GM23338 (cell line): Measurements from ENCODE around the gene GAREM2.

ENCODE experiments used
- CREB1 ChIP-seq: fragments of 250-450 bp; sonication (Bioruptor Pico); IDR thresholded peaks from 2 replicates; pipeline ENCODE4 v1.5.0; 2020; ENCODE audit warnings: low read depth, mild to moderate bottlenecking, moderate library complexity
- EZH2 ChIP-seq: fragments of 200-600 bp; sonication (generic); IDR thresholded peaks from one replicate; pipeline ENCODE4 v1.8.0; 2017; ENCODE audit warnings: antibody characterized with exemption, mild to moderate bottlenecking, low read depth; ENCODE audit not compliant: unreplicated experiment
- EZH2phosphoT487 ChIP-seq: fragments of 200-600 bp; sonication (generic); IDR thresholded peaks from one replicate; pipeline ENCODE4 v1.8.1; 2018; ENCODE audit warnings: antibody characterized with exemption; ENCODE audit not compliant: unreplicated experiment
- JUNB ChIP-seq: IDR thresholded peaks from one replicate; pipeline ENCODE4 v1.6.1; 2016; ENCODE audit warnings: antibody characterized with exemption; ENCODE audit not compliant: unreplicated experiment
- NANOG ChIP-seq: IDR thresholded peaks from 2 replicates; pipeline ENCODE4 v1.6.1; 2016; ENCODE audit warnings: antibody characterized with exemption, borderline replicate concordance
- POLR2AphosphoS5 ChIP-seq: IDR thresholded peaks from 2 replicates; pipeline ENCODE4 v1.6.1; 2016; ENCODE audit warnings: antibody characterized with exemption, low read depth
- REST ChIP-seq: IDR thresholded peaks from one replicate; pipeline ENCODE4 v1.6.1; 2018; ENCODE audit warnings: antibody characterized with exemption; ENCODE audit not compliant: unreplicated experiment
- TF ChIP-seq, protein P1 (sequence below), 2 experiments: fragments of 200-600 bp in 1 of 2; sonication (generic) in 1 of 2; conservative IDR thresholded peaks; 2 replicates each; pipeline versions ENCODE4 v1.5.1 to v1.6.1; 2016 to 2017; ENCODE audit warnings: antibody characterized with exemption in 2 of 2, low read depth in 2 of 2, mild to moderate bottlenecking in 2 of 2, moderate library complexity in 1 of 2

DNA sequence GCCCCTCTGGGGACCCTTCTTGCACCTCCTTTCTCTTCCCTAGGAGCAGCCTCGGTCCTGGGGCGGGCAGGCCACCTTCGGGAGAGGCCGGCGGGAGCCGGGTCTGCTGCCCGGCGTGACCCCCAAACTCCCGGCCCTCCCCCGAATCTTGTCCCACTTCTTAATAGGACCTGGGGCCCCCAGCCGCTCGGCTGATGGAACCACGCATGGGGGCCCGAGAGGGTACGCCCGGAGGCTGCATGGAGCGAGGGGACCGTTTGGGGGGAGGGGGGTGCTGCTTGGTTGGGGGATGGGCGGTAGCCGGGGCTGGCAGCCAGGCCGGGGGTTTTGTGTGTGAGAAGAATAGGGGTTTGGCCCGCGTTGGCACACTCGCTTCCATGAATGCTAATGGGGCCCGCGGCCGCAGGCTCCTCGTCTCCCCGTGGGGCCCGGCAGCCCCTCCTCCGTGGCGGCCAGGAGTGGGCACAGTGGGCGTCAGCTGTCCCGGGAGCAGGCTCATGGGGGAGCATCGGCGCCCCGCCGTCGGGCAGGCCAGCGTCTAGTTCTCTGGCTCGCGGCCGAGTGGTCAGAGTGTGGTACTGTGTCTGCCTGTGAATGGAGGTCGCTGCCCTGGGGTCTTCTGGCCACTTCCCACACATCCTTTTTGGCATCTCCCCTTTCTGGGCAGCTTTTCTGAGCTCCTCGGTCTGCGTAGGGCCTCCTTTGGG, 1.0 kb downstream of the GAREM2 start:
- TF ChIP-seq, protein P1, sequence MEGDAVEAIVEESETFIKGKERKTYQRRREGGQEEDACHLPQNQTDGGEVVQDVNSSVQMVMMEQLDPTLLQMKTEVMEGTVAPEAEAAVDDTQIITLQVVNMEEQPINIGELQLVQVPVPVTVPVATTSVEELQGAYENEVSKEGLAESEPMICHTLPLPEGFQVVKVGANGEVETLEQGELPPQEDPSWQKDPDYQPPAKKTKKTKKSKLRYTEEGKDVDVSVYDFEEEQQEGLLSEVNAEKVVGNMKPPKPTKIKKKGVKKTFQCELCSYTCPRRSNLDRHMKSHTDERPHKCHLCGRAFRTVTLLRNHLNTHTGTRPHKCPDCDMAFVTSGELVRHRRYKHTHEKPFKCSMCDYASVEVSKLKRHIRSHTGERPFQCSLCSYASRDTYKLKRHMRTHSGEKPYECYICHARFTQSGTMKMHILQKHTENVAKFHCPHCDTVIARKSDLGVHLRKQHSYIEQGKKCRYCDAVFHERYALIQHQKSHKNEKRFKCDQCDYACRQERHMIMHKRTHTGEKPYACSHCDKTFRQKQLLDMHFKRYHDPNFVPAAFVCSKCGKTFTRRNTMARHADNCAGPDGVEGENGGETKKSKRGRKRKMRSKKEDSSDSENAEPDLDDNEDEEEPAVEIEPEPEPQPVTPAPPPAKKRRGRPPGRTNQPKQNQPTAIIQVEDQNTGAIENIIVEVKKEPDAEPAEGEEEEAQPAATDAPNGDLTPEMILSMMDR (conservative IDR thresholded peaks at IDR 0.05; ENCODE audit: low read depth in 2 of 2): no peak
- TF ChIP-seq POLR2AphosphoS5: no peak
- TF ChIP-seq EZH2: no peak
- TF ChIP-seq EZH2phosphoT487: no peak
- TF ChIP-seq REST: no peak
- no peak for TF ChIP-seq JUNB
- no peak for TF ChIP-seq NANOG
- no peak for TF ChIP-seq CREB1 (CRISPR knock-in tag)
